NCI-H146 (cell line): Measurements from ENCODE around the gene PPARA.
"Not testable (repeated sequence)": the region's sequence is repeated elsewhere in the genome, so short reads cannot be mapped to it uniquely, and the experiment has no call there.

Experiments used
- DNase-seq: peaks from one replicate; lab custom pipeline; 2025; lab: John Stamatoyannopoulos, UW

PPARA gene

GRCh38 chr22:46127556-46127955, 22.8 kb upstream of the PPARA start:
- no peak for DNase-seq

- DNase-seq, result no peak
These were observed 21.7 kb upstream of the PPARA start for GRCh38 chr22:46128606-46129005.

GRCh38 chr22:46129390-46130041, 20.8 kb upstream of the PPARA start:
- DNase-seq, result no peak

DNA sequence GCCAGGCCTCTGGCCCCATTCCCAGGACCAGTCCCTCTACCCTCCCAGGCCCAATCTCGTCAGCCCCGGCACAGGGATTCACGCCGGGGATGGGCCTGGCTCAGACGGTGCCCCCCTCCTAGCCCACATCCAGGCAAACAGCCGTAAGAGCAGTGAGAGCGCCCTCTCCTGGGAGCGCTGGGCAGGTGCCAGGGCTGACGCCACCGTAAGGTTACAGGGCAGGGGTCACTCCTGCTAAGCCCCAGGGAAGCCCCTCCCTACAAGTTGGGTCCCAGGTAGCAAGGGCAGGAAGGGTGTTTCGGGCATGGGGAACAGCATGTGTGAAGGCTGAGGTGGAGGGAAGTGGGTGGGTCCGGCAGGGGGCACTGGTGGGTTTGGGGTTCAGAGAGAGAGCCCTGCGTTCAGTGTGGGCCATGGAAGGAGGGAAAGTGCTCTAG, 19.2 kb upstream of the PPARA start:
- no peak for DNase-seq

DNA sequence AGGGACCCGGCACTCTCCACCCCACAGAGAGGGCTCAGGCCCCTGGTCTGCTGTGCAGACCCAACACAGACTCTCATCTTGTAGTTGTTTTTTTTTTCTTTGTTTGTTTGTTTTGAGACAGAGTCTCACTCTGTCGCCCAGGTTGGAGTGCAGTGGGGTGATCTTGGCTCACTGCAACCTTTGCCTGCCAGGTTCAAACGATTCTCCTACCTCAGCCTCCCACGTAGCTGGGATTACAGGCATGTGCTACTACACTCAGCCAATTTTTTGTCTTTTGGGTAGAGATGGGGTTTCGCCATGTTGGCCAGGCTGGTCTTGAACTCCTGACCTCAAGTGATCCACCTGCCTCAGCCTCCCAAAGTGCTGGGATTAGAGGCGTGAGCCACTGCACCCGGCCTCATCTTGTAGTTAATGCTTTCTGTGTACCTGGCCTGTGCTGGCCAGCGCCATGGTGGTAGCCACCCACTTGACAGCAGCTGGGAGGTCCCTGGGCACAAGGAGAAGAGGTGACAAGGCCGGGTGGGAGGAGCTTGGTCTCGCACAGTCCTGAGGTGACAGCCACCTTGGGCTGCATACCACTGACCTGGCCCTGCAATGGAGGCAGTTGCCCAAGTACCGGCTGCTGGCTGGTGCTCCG, 18.0 kb upstream of the PPARA start:
- not testable (repeated sequence) for DNase-seq

- no peak for DNase-seq
These were observed 17.3 kb upstream of the PPARA start for GRCh38 chr22:46132830-46133587.

GRCh38 chr22:46133588-46133855, 16.8 kb upstream of the PPARA start:
- DNase-seq, result no peak

GRCh38 chr22:46134111-46134705, 16.1 kb upstream of the PPARA start:
- DNase-seq, result no peak

DNA sequence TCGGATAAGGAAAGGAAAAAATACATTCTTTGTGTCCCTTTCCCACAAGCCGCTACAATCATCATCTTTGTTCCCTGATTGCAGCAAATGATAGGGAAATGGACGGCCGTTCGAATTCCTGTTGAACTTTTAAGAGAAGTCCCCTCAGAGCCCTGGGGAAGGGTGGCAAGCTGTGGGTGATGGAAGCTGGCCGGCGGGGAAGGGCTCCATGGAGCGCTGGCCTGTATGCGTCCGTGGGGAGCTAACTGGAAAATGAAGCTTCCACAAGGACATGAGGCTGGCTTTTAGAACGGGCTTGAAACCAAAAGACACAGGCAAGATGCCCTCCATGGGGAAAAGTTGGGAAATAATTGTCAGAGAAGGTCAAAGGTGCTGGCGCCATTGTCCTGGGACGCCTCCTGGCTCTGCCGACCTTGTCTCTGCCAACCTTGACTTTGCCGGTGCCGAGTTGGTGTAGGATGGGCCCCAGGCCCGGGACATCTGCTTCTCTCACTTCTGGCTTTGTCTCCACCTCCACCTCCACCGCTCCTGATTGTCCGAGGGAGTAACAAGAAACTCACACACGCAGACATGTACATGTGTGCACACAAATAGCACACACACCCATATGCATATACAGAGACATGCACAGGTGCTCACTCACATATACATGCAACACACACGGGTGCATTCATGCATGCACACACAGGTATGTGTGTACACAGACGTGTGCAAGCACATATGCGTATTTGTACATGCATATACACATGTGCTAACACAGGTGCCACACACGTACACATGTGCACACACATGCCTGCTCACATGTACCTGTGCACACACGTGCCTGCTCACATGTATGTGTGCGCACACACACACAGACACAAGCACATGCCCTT, 14.5 kb upstream of the PPARA start:
- no peak for DNase-seq

- no peak for DNase-seq
These were observed 13.7 kb upstream of the PPARA start for GRCh38 chr22:46136486-46137217.

GRCh38 chr22:46137218-46137766, 13.0 kb upstream of the PPARA start:
- no peak for DNase-seq

DNA sequence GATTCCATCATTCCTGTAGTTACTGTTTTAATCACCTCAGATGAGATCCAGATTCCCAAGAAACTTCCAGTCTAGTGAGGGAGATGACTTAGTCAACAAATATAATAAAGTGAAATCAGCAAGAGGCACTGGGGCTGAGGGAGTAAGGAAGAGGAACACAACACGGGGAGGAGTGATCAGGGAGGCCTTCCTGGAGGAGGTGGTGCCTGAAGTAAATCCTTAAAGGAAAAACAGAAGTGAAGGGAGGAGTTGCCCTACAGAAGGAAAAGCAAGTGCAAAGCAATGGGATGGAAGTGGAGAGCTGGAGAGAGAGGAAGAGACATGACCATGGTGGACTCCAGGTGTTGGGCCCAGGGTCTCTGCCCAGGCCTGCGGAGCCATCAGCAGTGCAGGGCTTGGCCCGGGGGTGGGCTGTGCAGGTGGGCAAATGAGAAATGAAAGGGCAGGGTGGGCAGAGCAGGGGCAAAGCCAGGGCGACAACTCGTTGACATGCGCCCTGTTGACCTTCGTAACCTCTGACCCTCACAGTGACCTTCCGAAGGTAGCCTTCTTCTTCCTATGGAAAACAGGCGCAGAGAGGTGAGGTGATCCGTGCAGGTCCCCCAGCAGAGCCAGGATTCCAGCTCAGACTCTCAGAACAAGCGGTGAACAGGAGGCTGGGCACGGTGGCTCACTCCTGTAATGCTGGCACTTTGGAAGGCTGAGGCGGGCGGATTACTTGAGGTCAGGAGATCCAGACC, 12.1 kb upstream of the PPARA start:
- no peak for DNase-seq

- DNase-seq, result not testable (repeated sequence)
These were observed 10.9 kb upstream of the PPARA start for GRCh38 chr22:46139417-46139816.

- DNase-seq, result no peak
These were observed 10.4 kb upstream of the PPARA start for GRCh38 chr22:46139895-46140350.

DNA sequence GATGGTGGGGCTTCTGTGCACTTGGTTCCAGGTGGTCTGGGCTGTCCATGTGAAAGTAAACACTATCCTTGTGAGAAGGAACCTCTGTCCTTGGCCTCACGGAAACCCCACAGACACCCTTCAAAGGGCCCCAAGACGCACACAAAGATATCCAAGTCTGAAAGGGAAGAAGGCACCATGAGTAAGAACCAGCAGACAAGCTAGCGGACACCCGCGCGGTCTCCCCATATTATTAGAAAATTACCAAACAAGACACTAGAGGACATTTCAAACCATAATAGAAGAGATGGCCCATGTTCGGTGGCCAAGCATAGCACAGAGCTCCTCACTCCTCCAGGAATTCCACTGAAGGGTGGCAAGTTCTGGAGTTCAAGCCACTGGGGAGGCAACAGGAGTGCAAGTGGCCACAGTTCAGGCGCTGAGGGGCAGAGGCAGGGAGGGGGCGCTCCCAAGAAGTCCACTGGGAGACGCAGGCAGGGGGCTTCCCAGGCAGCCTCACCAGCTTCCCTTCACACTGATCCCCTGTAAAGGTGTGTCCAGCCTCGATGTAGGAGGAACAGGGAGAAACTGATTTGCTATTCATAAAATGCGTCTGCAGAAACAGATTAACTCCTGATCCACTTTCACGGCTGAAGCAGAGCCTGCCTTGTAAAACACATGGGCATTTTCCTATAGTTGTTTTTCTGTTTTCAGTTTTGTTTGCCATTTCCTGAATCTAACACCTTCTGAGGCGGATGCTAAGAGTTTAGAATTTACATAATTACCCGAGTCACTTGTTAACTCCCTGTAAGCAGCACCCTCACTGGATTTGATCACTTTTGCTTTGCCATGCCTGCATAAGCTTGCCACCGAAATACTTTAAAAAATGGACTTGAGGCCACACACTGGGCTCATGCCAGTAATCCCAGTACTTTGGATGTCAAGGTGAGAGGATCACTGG, 9.1 kb upstream of the PPARA start:
- no peak for DNase-seq

DNA sequence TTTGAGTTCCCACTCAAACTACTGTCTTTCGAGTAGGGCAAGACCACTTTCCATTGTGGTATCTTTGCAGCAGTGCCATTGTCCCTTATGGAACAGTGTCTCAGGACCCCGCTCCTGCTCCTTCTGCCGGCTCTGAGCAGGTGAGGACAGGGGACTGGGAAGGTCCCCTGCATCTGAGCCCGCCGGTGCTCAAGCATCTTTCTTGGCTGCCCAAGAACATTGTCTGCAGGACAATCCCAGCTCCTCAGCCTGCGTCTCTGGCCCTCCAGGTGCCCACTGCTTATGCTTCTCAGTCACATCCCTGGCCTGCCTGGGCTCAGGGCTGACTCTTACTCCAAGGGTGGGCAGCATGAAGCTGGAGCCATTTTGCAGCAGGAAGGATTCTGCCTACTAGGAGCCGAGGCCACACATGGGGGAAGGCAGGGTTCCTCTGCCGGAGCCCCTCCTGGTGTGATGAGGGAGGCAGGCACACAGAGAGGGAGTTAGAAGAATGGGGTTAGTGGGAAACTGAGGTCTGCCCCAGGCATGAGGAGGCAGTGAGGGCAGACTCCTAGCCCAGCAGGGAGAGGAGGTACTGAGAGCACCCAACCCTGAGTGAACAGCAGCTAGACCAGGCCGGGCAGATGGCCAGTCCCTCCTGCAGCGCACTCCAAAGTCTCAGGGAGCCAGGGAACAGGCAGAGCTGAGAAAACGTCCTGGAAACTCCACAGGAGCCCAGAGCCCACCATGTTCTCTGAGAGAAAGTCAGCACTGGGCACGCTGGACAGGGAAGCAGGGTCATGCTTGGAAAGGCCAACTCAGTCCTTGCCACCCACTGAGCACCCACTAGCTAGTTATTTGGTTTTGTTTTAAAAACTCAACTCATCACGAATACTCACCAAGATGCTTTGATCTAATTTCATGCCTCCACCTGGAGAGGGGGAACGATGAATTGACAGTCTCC, 7.5 kb upstream of the PPARA start:
- DNase-seq, result no peak

DNA sequence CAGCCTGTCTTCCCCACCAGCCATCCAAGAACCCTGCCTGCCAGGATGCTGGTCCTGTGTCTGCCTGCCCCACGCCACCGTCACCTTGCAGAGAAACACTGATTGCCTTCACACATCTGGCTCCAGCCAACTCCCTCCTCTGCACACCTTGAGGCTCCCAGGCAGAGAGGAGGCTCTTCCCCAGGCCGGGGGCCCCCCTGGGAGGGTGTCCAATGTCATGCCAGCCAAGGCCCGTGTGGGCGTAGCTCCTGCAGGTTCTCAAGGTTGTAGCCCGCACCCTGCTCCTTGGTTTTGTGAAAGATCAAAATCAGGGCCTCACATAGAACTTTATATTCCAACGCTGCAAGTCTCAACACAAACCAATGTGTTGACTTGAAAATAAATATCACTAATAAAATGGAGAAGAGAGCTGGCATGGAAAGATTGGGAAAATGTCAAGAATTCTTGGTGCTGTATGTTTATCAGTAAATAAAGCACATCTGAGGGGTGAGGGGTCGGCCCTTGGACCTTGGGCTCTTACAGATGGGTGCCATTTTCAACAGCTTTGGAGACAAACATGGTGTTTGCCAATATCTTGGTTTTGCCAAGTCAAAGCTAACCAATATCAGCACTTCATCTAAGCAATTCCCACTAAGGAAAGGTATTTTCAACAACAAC, 6.7 kb upstream of the PPARA start:
- no peak for DNase-seq
